Hematopoietic multipotent progenitor cell (in vitro differentiated cells): ENCODE measurements around the gene BOLA3. TPM values are rescaled to one million over a fixed set of nuclear protein-coding genes. Genes with fewer than 3 reads are reported as not detected.

Experiments used
- total RNA-seq: library from RNA; depleted of rRNA; stranded (reverse); fragments of >200 nt; gene quantifications from one replicate; pipeline ENCODE4 v1.2.3, GENCODE V29; 2012

BOLA3 gene
- total RNA-seq, 1 donor = 5.7 TPM

Other genes with a start within 250 kb of the BOLA3 start
- 38.5 TPM for gene DGUOK, start 221.0 kb downstream of the BOLA3 start, total RNA-seq
- gene TET3, start 163.0 kb downstream of the BOLA3 start, total RNA-seq = 11.0 TPM
- gene MOB1A, start 31.0 kb upstream of the BOLA3 start, total RNA-seq = 61.1 TPM
- gene MTHFD2, start 50.7 kb upstream of the BOLA3 start, total RNA-seq = 31.8 TPM
- gene SLC4A5, start 195.5 kb upstream of the BOLA3 start, total RNA-seq = 4.3 TPM
- 98.3 TPM for gene DCTN1, start 232.4 kb upstream of the BOLA3 start, total RNA-seq